Measurements from ENCODE around the gene GCSH. TPM values are rescaled to one million over a fixed set of nuclear protein-coding genes. Genes with fewer than 3 reads are reported as not detected.

The GCSH gene
- total RNA-seq, 1 donor from 2014 or later: 79.2 TPM

GRCh38 chr16:81061307-81061640, 34.9 kb downstream of the GCSH start:
- no peak overlapping the region for H3K4me3 Mint-ChIP-seq
- no peaks in the 10 kb centered on the region for H3K36me3 Mint-ChIP-seq (ENCODE audit: low read depth)
- no peak for TF ChIP-seq CTCF (conservative IDR thresholded peaks at IDR 0.05)
- H3K27me3 Mint-ChIP-seq (ENCODE audit: low read depth): no peaks in the 10 kb centered on the region
- peaks cover 3% of the 10 kb centered on the region for H3K4me1 Mint-ChIP-seq
- no peak for DNase-seq (ENCODE audit: low read depth, low spot score)
- H3K27ac Mint-ChIP-seq (ENCODE audit: unreplicated experiment): no peak overlapping the region
- H3K9me3 Mint-ChIP-seq: no peaks in the 10 kb centered on the region

- Mint-ChIP-seq H3K27ac (ENCODE audit: unreplicated experiment) (no peak overlapping the region), H3K4me3 (no peak overlapping the region), H3K4me1 (no peaks in the 10 kb centered on the region), H3K9me3 (no peaks in the 10 kb centered on the region), H3K36me3 (ENCODE audit: low read depth) (no peaks in the 10 kb centered on the region), H3K27me3 (ENCODE audit: low read depth) (no peaks in the 10 kb centered on the region)
- TF ChIP-seq CTCF (conservative IDR thresholded peaks at IDR 0.05): no peak
- no peak for DNase-seq (ENCODE audit: low read depth, low spot score)
Observed at GRCh38 chr16:81060576-81061306, 35.5 kb downstream of the GCSH start.

- Mint-ChIP-seq H3K27ac (ENCODE audit: unreplicated experiment) (no peak overlapping the region), H3K27me3 (ENCODE audit: low read depth) (no peaks in the 10 kb centered on the region), H3K36me3 (ENCODE audit: low read depth) (peaks cover 13% of the 10 kb centered on the region), H3K4me3 (no peak overlapping the region), H3K9me3 (peaks cover 11% of the 10 kb centered on the region), H3K4me1 (no peaks in the 10 kb centered on the region)
- no peak for TF ChIP-seq CTCF (conservative IDR thresholded peaks at IDR 0.05)
- no peak for DNase-seq (ENCODE audit: low read depth, low spot score)
Observed at GRCh38 chr16:81053761-81054160, 42.4 kb downstream of the GCSH start.

GRCh38 chr16:81042821-81043220, 53.4 kb downstream of the GCSH start:
- no peaks in the 10 kb centered on the region for H3K27me3 Mint-ChIP-seq (ENCODE audit: low read depth)
- no peak for TF ChIP-seq CTCF (conservative IDR thresholded peaks at IDR 0.05)
- peak overlapping the region; percentile 18 for H3K4me3 Mint-ChIP-seq
- no peaks in the 10 kb centered on the region for H3K9me3 Mint-ChIP-seq
- peaks cover 21% of the 10 kb centered on the region for H3K4me1 Mint-ChIP-seq
- H3K36me3 Mint-ChIP-seq (ENCODE audit: low read depth): peaks cover 44% of the 10 kb centered on the region
- no peak for DNase-seq (ENCODE audit: low read depth, low spot score)
- H3K27ac Mint-ChIP-seq (ENCODE audit: unreplicated experiment): no peak overlapping the region

GRCh38 chr16:81041696-81042095, 54.5 kb downstream of the GCSH start:
- no peak overlapping the region for H3K4me3 Mint-ChIP-seq
- H3K4me1 Mint-ChIP-seq: peaks cover 31% of the 10 kb centered on the region
- no peak for TF ChIP-seq CTCF (conservative IDR thresholded peaks at IDR 0.05)
- H3K36me3 Mint-ChIP-seq (ENCODE audit: low read depth): peaks cover 45% of the 10 kb centered on the region
- no peaks in the 10 kb centered on the region for H3K9me3 Mint-ChIP-seq
- H3K27me3 Mint-ChIP-seq (ENCODE audit: low read depth): no peaks in the 10 kb centered on the region
- peak overlapping the region; percentile 15 for H3K27ac Mint-ChIP-seq (ENCODE audit: unreplicated experiment)
- DNase-seq (ENCODE audit: low read depth, low spot score): no peak

All from neural crest cell (in vitro differentiated cells).